H9 (cell line): ENCODE measurements around the gene MIEF1. TPM values are rescaled to one million over a fixed set of nuclear protein-coding genes. Genes with fewer than 3 reads are reported as not detected.

Experiments used
- DNase-seq: peaks from one replicate; pipeline ENCODE4 v3.0.0-alpha.2; 2017
- H2AFZ ChIP-seq: one replicate; pipeline ENCODE4 v1.6.1; 2013; ENCODE audit warnings: mild to moderate bottlenecking, low read length, control low read depth, moderate library complexity
- H2AK5ac ChIP-seq: 2 replicates; pipeline ENCODE4 v1.6.1; 2013; ENCODE audit warnings: low read length, control low read depth, mixed read lengths; ENCODE audit not compliant: insufficient read length
- H2BK120ac ChIP-seq: one replicate; pipeline ENCODE4 v1.6.1; 2013; ENCODE audit warnings: low read depth, mild to moderate bottlenecking, low read length, control low read depth, inconsistent platforms; ENCODE audit not compliant: poor library complexity, severe bottlenecking
- H2BK12ac ChIP-seq: 2 replicates; pipeline ENCODE4 v1.6.1; 2013; ENCODE audit warnings: low read length, control low read depth, mixed read lengths, low read depth; ENCODE audit not compliant: insufficient read length
- H2BK15ac ChIP-seq: 2 replicates; pipeline ENCODE4 v1.6.1; 2013; ENCODE audit warnings: low read depth, low read length, control low read depth
- H2BK20ac ChIP-seq: one replicate; pipeline ENCODE4 v1.6.1; 2013; ENCODE audit warnings: low read depth, mild to moderate bottlenecking, low read length, control low read depth, inconsistent platforms; ENCODE audit not compliant: poor library complexity, severe bottlenecking
- H2BK5ac ChIP-seq: 2 replicates; pipeline ENCODE4 v1.6.1; 2013; ENCODE audit warnings: low read length, control low read depth, mixed read lengths; ENCODE audit not compliant: insufficient read length
- H3K14ac ChIP-seq: 2 replicates; pipeline ENCODE4 v1.6.1; 2013; ENCODE audit warnings: low read length, control low read depth; ENCODE audit not compliant: insufficient read depth
- H3K18ac ChIP-seq: 2 replicates; pipeline ENCODE4 v1.6.1; 2013; ENCODE audit warnings: low read depth, mild to moderate bottlenecking, mixed read lengths, low read length, control low read depth; ENCODE audit not compliant: insufficient read length
- H3K23ac ChIP-seq: 2 replicates; pipeline ENCODE4 v1.6.1; 2013; ENCODE audit warnings: low read length, control low read depth, mixed read lengths, low read depth; ENCODE audit not compliant: insufficient read length
- H3K23me2 ChIP-seq: 2 replicates; pipeline ENCODE4 v1.6.1; 2013; ENCODE audit warnings: low read depth, mild to moderate bottlenecking, mixed read lengths, low read length, control low read depth; ENCODE audit not compliant: insufficient read length, poor library complexity, severe bottlenecking
- H3K27ac ChIP-seq: 2 replicates; pipeline ENCODE4 v1.5.1; 2013; ENCODE audit warnings: low read length, control low read depth, mixed read lengths, low read depth; ENCODE audit not compliant: insufficient read length
- H3K27me3 ChIP-seq: 2 replicates; pipeline ENCODE4 v1.6.1; 2013; ENCODE audit warnings: low read length, control low read depth, inconsistent platforms; ENCODE audit not compliant: insufficient read depth
- H3K4ac ChIP-seq: 2 replicates; pipeline ENCODE4 v1.6.1; 2013; ENCODE audit warnings: low read depth, mild to moderate bottlenecking, control low read depth, inconsistent platforms, low read length, moderate library complexity
- H3K4me1 ChIP-seq: 2 replicates; pipeline ENCODE4 v1.6.1; 2013; ENCODE audit warnings: low read length, control low read depth, inconsistent platforms; ENCODE audit not compliant: insufficient read depth
- H3K4me2 ChIP-seq: 2 replicates; pipeline ENCODE4 v1.6.1; 2013; ENCODE audit warnings: low read length, control low read depth, mixed read lengths; ENCODE audit not compliant: insufficient read length, insufficient read depth
- H3K56ac ChIP-seq: 2 replicates; pipeline ENCODE4 v1.6.1; 2013; ENCODE audit warnings: low read depth, mild to moderate bottlenecking, mixed read lengths, low read length, control low read depth; ENCODE audit not compliant: insufficient read length
- H3K79me1 ChIP-seq: 2 replicates; pipeline ENCODE4 v1.6.1; 2013; ENCODE audit warnings: low read depth, mild to moderate bottlenecking, moderate library complexity, low read length, control low read depth, inconsistent platforms; ENCODE audit not compliant: insufficient read depth, poor library complexity, severe bottlenecking
- H3K79me2 ChIP-seq: 2 replicates; pipeline ENCODE4 v1.6.1; 2013; ENCODE audit warnings: low read length, control low read depth, inconsistent platforms; ENCODE audit not compliant: insufficient read depth
- H3K9ac ChIP-seq: 2 replicates; pipeline ENCODE4 v1.6.1; 2013; ENCODE audit warnings: low read length, control low read depth, mixed read lengths; ENCODE audit not compliant: insufficient read length; ENCODE audit errors: extremely low read depth
- H3K9me3 ChIP-seq: one replicate; pipeline ENCODE4 v1.6.1; 2013; ENCODE audit warnings: low read depth, low read length, inconsistent platforms; ENCODE audit not compliant: control insufficient read depth
- H3T11ph ChIP-seq: one replicate; pipeline ENCODE4 v1.6.1; 2013; ENCODE audit warnings: mild to moderate bottlenecking, low read length, control low read depth, inconsistent platforms
- H4K20me1 ChIP-seq: one replicate; pipeline ENCODE4 v1.6.1; 2013; ENCODE audit not compliant: control insufficient read depth, insufficient read length, insufficient read depth
- H4K5ac ChIP-seq: 2 replicates; pipeline ENCODE4 v1.6.1; 2013; ENCODE audit warnings: low read depth, mild to moderate bottlenecking, mixed read lengths, low read length, control low read depth; ENCODE audit not compliant: insufficient read length
- H4K8ac ChIP-seq: replicated peaks from 2 replicates; pipeline ENCODE4 v1.6.1; 2013; ENCODE audit warnings: low read length, control low read depth, mixed read lengths, low read depth; ENCODE audit not compliant: insufficient read length
- H4K91ac ChIP-seq: 2 replicates; pipeline ENCODE4 v1.6.1; 2013; ENCODE audit warnings: low read depth, mild to moderate bottlenecking, moderate library complexity, mixed read lengths, low read length, control low read depth; ENCODE audit not compliant: insufficient read length
- H3K27ac Mint-ChIP-seq, 3 experiments: 2 replicates in 2 of 3; 3 replicates in 1 of 3; pipeline ENCODE4 v1.8.0; 2020 to 2021; ENCODE audit warnings: mixed read lengths in 3 of 3, mild to moderate bottlenecking in 1 of 3, moderate library complexity in 1 of 3
- H3K27me3 Mint-ChIP-seq: 2 replicates; pipeline ENCODE4 v1.8.0; 2021; ENCODE audit warnings: low read depth, mild to moderate bottlenecking, moderate library complexity, mixed read lengths
- H3K36me3 Mint-ChIP-seq, 3 experiments: 2 replicates in 2 of 3; 3 replicates in 1 of 3; pipeline ENCODE4 v1.8.0; 2020 to 2021; ENCODE audit warnings: low read depth in 3 of 3, mixed read lengths in 3 of 3; ENCODE audit not compliant: insufficient read depth in 1 of 3
- H3K4me1 Mint-ChIP-seq, 2 experiments: 2 replicates each; pipeline ENCODE4 v1.8.0; 2020; ENCODE audit warnings: mixed read lengths in 2 of 2
- H3K4me3 Mint-ChIP-seq, 2 experiments: 2 replicates in 1 of 2; 3 replicates in 1 of 2; pipeline ENCODE4 v1.8.0; 2020 to 2021; ENCODE audit warnings: mild to moderate bottlenecking in 2 of 2, mixed read lengths in 2 of 2, moderate library complexity in 1 of 2
- H3K9me3 Mint-ChIP-seq, 2 experiments: 2 replicates in 1 of 2; 3 replicates in 1 of 2; pipeline ENCODE4 v1.8.0; 2020; ENCODE audit warnings: mild to moderate bottlenecking in 2 of 2, mixed read lengths in 2 of 2, moderate library complexity in 1 of 2
- WGBS: extraction: QIAGEN DNeasy Blood & Tissue Kit; methylation state at CpG from one replicate; pipeline ENCODE4 v1.1.7; 2013; ENCODE audit warnings: missing lambda C conversion rate, low lambda C conversion rate, mixed read lengths; ENCODE audit not compliant: insufficient read length; ENCODE audit errors: extremely low coverage; 5-methylcytosine and 5-hydroxymethylcytosine counted together
- total RNA-seq: library from RNA; stranded (reverse); gene quantifications from 2 replicates; pipeline ENCODE4 v1.2.1, GENCODE V29; 2021
- TF ChIP-seq, protein P1 (sequence below): fragments of 200-600 bp; sonication (generic); conservative IDR thresholded peaks from 3 replicates; pipeline ENCODE4 v1.8.0; 2021; ENCODE audit warnings: antibody characterized with exemption, mild to moderate bottlenecking

MIEF1 gene
- total RNA-seq, 1 experiment from 2014 or later = 32.6 TPM

DNA sequence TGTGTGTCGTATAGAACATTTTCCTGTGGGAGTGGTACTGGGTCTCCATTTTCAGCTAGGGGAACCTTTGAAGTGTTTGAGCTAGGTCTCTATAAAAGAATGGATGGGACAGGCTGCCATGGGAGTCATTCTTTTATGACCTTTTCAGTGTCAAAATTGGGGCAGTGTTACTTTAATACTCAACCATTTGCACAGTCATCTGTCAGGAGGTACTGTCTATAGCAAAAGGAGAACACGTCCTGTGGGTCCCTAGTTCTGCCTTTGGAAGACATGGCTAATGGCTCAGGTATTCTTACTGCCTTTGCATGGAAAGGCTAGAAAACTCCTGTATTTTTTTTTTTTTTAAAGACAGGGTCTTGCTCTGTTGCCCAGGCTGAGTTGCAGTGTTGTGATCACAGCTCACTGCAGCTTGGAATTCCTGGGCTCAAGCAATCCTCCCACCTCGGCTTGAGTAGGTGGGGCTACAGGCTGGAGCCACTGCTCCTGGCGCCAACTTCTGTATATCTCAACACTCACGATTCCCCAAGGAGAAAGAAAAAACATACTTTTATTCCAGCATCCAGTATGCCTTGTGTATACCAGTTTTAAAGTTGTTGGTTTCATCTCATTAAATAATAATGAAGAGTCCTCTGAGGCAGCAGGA, 16.2 kb downstream of the MIEF1 start:
- no peak overlapping the region for H2AFZ ChIP-seq
- H3K27ac ChIP-seq = no peak overlapping the region
- peaks cover 13% of the 10 kb centered on the region for H3K23me2 ChIP-seq
- H3K79me2 ChIP-seq = peaks cover 8% of the 10 kb centered on the region; the same call in 1 of the 2 replicates
- H3K4me2 ChIP-seq = peak overlapping the region; percentile 73
- H3K36me3 Mint-ChIP-seq = peaks cover 47 to 73% (median 60%) of the 10 kb centered on the region in 3 experiments
- H3K14ac ChIP-seq = no peak overlapping the region
- no peaks in the 10 kb centered on the region; the same call in 1 of the 2 replicates for H3K27me3 ChIP-seq
- no CpG with 5 or more reads among the region's 5 CpGs for WGBS
- H3K4me1 Mint-ChIP-seq = peaks cover 23 to 24% of the 10 kb centered on the region in 2 experiments
- no peaks in the 10 kb centered on the region for H3K9me3 ChIP-seq
- no peak overlapping the region for H3K4ac ChIP-seq
- no peak overlapping the region for H4K5ac ChIP-seq
- H3K23ac ChIP-seq = no peak overlapping the region
- H4K91ac ChIP-seq = no peak overlapping the region
- TF ChIP-seq, protein P1, sequence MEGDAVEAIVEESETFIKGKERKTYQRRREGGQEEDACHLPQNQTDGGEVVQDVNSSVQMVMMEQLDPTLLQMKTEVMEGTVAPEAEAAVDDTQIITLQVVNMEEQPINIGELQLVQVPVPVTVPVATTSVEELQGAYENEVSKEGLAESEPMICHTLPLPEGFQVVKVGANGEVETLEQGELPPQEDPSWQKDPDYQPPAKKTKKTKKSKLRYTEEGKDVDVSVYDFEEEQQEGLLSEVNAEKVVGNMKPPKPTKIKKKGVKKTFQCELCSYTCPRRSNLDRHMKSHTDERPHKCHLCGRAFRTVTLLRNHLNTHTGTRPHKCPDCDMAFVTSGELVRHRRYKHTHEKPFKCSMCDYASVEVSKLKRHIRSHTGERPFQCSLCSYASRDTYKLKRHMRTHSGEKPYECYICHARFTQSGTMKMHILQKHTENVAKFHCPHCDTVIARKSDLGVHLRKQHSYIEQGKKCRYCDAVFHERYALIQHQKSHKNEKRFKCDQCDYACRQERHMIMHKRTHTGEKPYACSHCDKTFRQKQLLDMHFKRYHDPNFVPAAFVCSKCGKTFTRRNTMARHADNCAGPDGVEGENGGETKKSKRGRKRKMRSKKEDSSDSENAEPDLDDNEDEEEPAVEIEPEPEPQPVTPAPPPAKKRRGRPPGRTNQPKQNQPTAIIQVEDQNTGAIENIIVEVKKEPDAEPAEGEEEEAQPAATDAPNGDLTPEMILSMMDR = no peak
- peak overlapping the region; percentile 94 to 98 for H3K4me3 Mint-ChIP-seq
- H3K79me1 ChIP-seq = no peaks in the 10 kb centered on the region
- no peaks in the 10 kb centered on the region; the same call in 1 of the 2 replicates for H3K4me1 ChIP-seq
- H4K20me1 ChIP-seq = peaks cover 9% of the 10 kb centered on the region
- H3K27ac Mint-ChIP-seq = no peak overlapping the region
- no peak overlapping the region for H3K56ac ChIP-seq
- H2BK20ac ChIP-seq = no peak overlapping the region
- no peak overlapping the region for H2BK5ac ChIP-seq
- no peak overlapping the region for H2BK15ac ChIP-seq
- H2BK12ac ChIP-seq = no peak overlapping the region
- no peak overlapping the region for H3K9ac ChIP-seq
- no peak overlapping the region for H4K8ac ChIP-seq
- peaks cover 61% of the 10 kb centered on the region for H3K27me3 Mint-ChIP-seq
- no peak for DNase-seq
- H3K9me3 Mint-ChIP-seq = peaks cover 0 to 2% of the 10 kb centered on the region in 2 experiments; a peak in 3 of 5 replicates
- no peak overlapping the region for H3K18ac ChIP-seq
- no peak overlapping the region for H3T11ph ChIP-seq
- no peak overlapping the region for H2AK5ac ChIP-seq
- no peak overlapping the region for H2BK120ac ChIP-seq
